HEK293 (cell line): Measurements from ENCODE around the gene LMCD1.

Experiments
- AEBP2 ChIP-seq: fragments of 450-650 bp; formaldehyde crosslinking; IDR thresholded peaks from 2 replicates; pipeline ENCODE4 v1.5.1; 2016; ENCODE audit warnings: missing biosample characterization, missing genetic modification characterization, borderline replicate concordance
- BCL6B ChIP-seq: fragments of 450-650 bp; formaldehyde crosslinking; IDR thresholded peaks from 2 replicates; pipeline ENCODE4 v1.5.1; 2017; ENCODE audit warnings: missing biosample characterization, missing genetic modification characterization
- PRDM1 ChIP-seq: fragments of 450-650 bp; formaldehyde crosslinking; IDR thresholded peaks from 2 replicates; pipeline ENCODE4; 2016; ENCODE audit warnings: missing biosample characterization, missing genetic modification characterization
- PRDM6 ChIP-seq: fragments of 450-650 bp; formaldehyde crosslinking; IDR thresholded peaks from 2 replicates; pipeline ENCODE4 v1.5.1; 2017; ENCODE audit warnings: missing biosample characterization, missing genetic modification characterization
- YY2 ChIP-seq: fragments of 450-650 bp; formaldehyde crosslinking; IDR thresholded peaks from 2 replicates; pipeline ENCODE4 v1.5.1; 2016; ENCODE audit warnings: missing biosample characterization, missing genetic modification characterization
- ZBTB10 ChIP-seq: fragments of 450-650 bp; formaldehyde crosslinking; IDR thresholded peaks from 2 replicates; pipeline ENCODE4 v1.5.1; 2016; ENCODE audit warnings: missing biosample characterization, missing genetic modification characterization
- ZBTB21 ChIP-seq: fragments of 450-650 bp; formaldehyde crosslinking; IDR thresholded peaks from 2 replicates; pipeline ENCODE4 v1.5.1; 2017; ENCODE audit warnings: missing biosample characterization, missing genetic modification characterization
- ZBTB49 ChIP-seq: fragments of 450-650 bp; formaldehyde crosslinking; IDR thresholded peaks from 2 replicates; pipeline ENCODE4 v1.5.1; 2016; ENCODE audit warnings: missing biosample characterization, missing genetic modification characterization, low read depth
- ZNF10 ChIP-seq: fragments of 450-650 bp; formaldehyde crosslinking; IDR thresholded peaks from 2 replicates; pipeline ENCODE4 v1.5.1; 2017; ENCODE audit warnings: missing biosample characterization, missing genetic modification characterization
- ZNF391 ChIP-seq: fragments of 450-650 bp; formaldehyde crosslinking; IDR thresholded peaks from 2 replicates; pipeline ENCODE4 v1.5.1; 2016; ENCODE audit warnings: low read depth, missing biosample characterization, missing genetic modification characterization, borderline replicate concordance
- ZNF394 ChIP-seq: fragments of 450-650 bp; formaldehyde crosslinking; IDR thresholded peaks from 2 replicates; pipeline ENCODE4 v1.5.1; 2016; ENCODE audit warnings: missing biosample characterization, missing genetic modification characterization, mild to moderate bottlenecking, moderate library complexity, borderline replicate concordance
- ZNF398 ChIP-seq: fragments of 450-650 bp; formaldehyde crosslinking; IDR thresholded peaks from 2 replicates; pipeline ENCODE4 v1.5.1; 2017; ENCODE audit warnings: missing biosample characterization, missing genetic modification characterization
- ZNF404 ChIP-seq: fragments of 450-650 bp; formaldehyde crosslinking; IDR thresholded peaks from 2 replicates; pipeline ENCODE4 v1.5.1; 2017; ENCODE audit warnings: missing biosample characterization, missing genetic modification characterization
- ZNF433 ChIP-seq: fragments of 450-650 bp; formaldehyde crosslinking; IDR thresholded peaks from 2 replicates; pipeline ENCODE4 v1.5.1; 2016; ENCODE audit warnings: missing biosample characterization, missing genetic modification characterization, low read depth
- ZNF48 ChIP-seq: fragments of 450-650 bp; formaldehyde crosslinking; IDR thresholded peaks from 2 replicates; pipeline ENCODE4 v1.5.1; 2016; ENCODE audit warnings: missing biosample characterization, missing genetic modification characterization
- ZNF488 ChIP-seq: fragments of 450-650 bp; formaldehyde crosslinking; IDR thresholded peaks from 2 replicates; pipeline ENCODE4 v1.5.1; 2016; ENCODE audit warnings: missing biosample characterization, missing genetic modification characterization
- ZNF521 ChIP-seq: fragments of 450-650 bp; formaldehyde crosslinking; IDR thresholded peaks from 2 replicates; pipeline ENCODE4 v1.5.1; 2017; ENCODE audit warnings: missing biosample characterization, mild to moderate bottlenecking, missing genetic modification characterization
- ZNF529 ChIP-seq: fragments of 450-650 bp; formaldehyde crosslinking; IDR thresholded peaks from 2 replicates; pipeline ENCODE4 v1.5.1; 2017; ENCODE audit warnings: missing genetic modification characterization, missing biosample characterization; ENCODE audit not compliant: insufficient replicate concordance
- ZNF548 ChIP-seq: fragments of 450-650 bp; formaldehyde crosslinking; IDR thresholded peaks from 2 replicates; pipeline ENCODE4 v1.5.1; 2016; ENCODE audit warnings: missing biosample characterization, missing genetic modification characterization
- ZNF701 ChIP-seq: fragments of 450-650 bp; formaldehyde crosslinking; IDR thresholded peaks from 2 replicates; pipeline ENCODE4 v1.5.1; 2016; ENCODE audit warnings: missing biosample characterization, missing genetic modification characterization
- ZNF704 ChIP-seq: fragments of 450-650 bp; formaldehyde crosslinking; IDR thresholded peaks from 2 replicates; pipeline ENCODE4 v1.5.1; 2016; ENCODE audit warnings: missing biosample characterization, missing genetic modification characterization
- ZSCAN18 ChIP-seq: fragments of 450-650 bp; formaldehyde crosslinking; IDR thresholded peaks from 2 replicates; pipeline ENCODE4 v1.5.1; 2016; ENCODE audit warnings: missing biosample characterization, missing genetic modification characterization
- ZSCAN4 ChIP-seq: fragments of 450-650 bp; formaldehyde crosslinking; IDR thresholded peaks from 2 replicates; pipeline ENCODE4 v1.5.1; 2017; ENCODE audit warnings: missing biosample characterization, missing genetic modification characterization

LMCD1 gene

GRCh38 chr3:8486936-8487335 lies 14.7 kb upstream of the LMCD1 start (continued):
- no peak for TF ChIP-seq ZNF394 (tag by site-specific recombination)
- TF ChIP-seq AEBP2 (tag by site-specific recombination), result no peak
- TF ChIP-seq YY2 (tag by site-specific recombination), result no peak
- no peak for TF ChIP-seq ZNF704 (tag by site-specific recombination)
- TF ChIP-seq ZNF404 (tag by site-specific recombination), result no peak
- no peak for TF ChIP-seq ZNF48
- no peak for TF ChIP-seq ZNF391 (tag by site-specific recombination)
- TF ChIP-seq ZNF529 (tag by site-specific recombination), result no peak
- TF ChIP-seq ZNF398 (tag by site-specific recombination), result peak; percentile 31; the same call in 1 of the 2 replicates
- TF ChIP-seq ZBTB49 (tag by site-specific recombination), result no peak
- TF ChIP-seq ZNF701, result no peak
- TF ChIP-seq ZSCAN4, result no peak
- no peak for TF ChIP-seq ZNF10 (tag by site-specific recombination)
- TF ChIP-seq ZNF488 (tag by site-specific recombination), result no peak
- TF ChIP-seq ZNF548 (tag by site-specific recombination), result no peak
- peak; percentile 30; the same call in 1 of the 2 replicates for TF ChIP-seq PRDM6 (tag by site-specific recombination)
- TF ChIP-seq ZSCAN18 (tag by site-specific recombination), result no peak
- TF ChIP-seq ZBTB21 (tag by site-specific recombination), result peak; percentile 52; the same call in 1 of the 2 replicates
- TF ChIP-seq ZNF521 (tag by site-specific recombination), result no peak
- TF ChIP-seq PRDM1 (tag by site-specific recombination), result no peak
- TF ChIP-seq BCL6B (tag by site-specific recombination), result no peak
- TF ChIP-seq ZBTB10 (tag by site-specific recombination), result no peak
- no peak for TF ChIP-seq ZNF433 (tag by site-specific recombination)
